Activated CD8-positive, alpha-beta T cell treated with anti-CD3 and anti-CD28 coated beads for 36 hours (primary cell): ENCODE measurements around the gene PALLD. TPM values are rescaled to one million over a fixed set of nuclear protein-coding genes. Genes with fewer than 3 reads are reported as not detected.

Experiments used
- ATAC-seq: fragments of 200-7000 bp; cut with Tn5 transposase; one replicate; pipeline ENCODE4 v1.10.0; 2021; ENCODE audit warnings: mild to moderate bottlenecking, moderate library complexity
- CTCF ChIA-PET: fragments of 350-600 bp; sonication (Branson Sonifier 250); formaldehyde crosslinking; loops from one replicate; lab custom pipeline; 2021; ENCODE audit warnings: antibody characterized with exemption; lab: Charles Lee
- POLR2A ChIA-PET: fragments of 350-600 bp; sonication (Branson Sonifier 250); formaldehyde crosslinking; loops from one replicate; lab custom pipeline; 2021; ENCODE audit warnings: antibody characterized with exemption; lab: Charles Lee
- DNase-seq: peaks from one replicate; pipeline ENCODE4 v3.0.0-alpha.2; 2020
- H3K27ac Mint-ChIP-seq: one replicate; pipeline ENCODE4 v1.8.0; 2021; ENCODE audit warnings: mild to moderate bottlenecking, mixed read lengths
- H3K27me3 Mint-ChIP-seq: one replicate; pipeline ENCODE4 v1.8.0; 2021; ENCODE audit warnings: mixed read lengths
- H3K36me3 Mint-ChIP-seq: one replicate; pipeline ENCODE4 v1.8.0; 2021; ENCODE audit warnings: low read depth, mixed read lengths
- H3K4me1 Mint-ChIP-seq: one replicate; pipeline ENCODE4 v1.8.0; 2021; ENCODE audit warnings: low read depth, mixed read lengths
- H3K4me3 Mint-ChIP-seq: one replicate; pipeline ENCODE4 v1.8.0; 2021; ENCODE audit warnings: mild to moderate bottlenecking, moderate library complexity, mixed read lengths
- H3K9me3 Mint-ChIP-seq: one replicate; pipeline ENCODE4 v1.8.0; 2021; ENCODE audit warnings: mixed read lengths
- intact Hi-C: fragments of 100-400 bp; cut with micrococcal nuclease; formaldehyde crosslinking; loops from one replicate; pipeline ENCODE4 v1.10.0; 2022
- total RNA-seq, 2 experiments: library from RNA; stranded (reverse); gene quantifications; one replicate each; pipeline ENCODE4 v1.2.3, GENCODE V29; 2021
- TF ChIP-seq, protein P1 (sequence below): fragments of 200-600 bp; IDR thresholded peaks from one replicate; pipeline ENCODE4 v1.8.0; 2022; ENCODE audit warnings: antibody characterized with exemption, mild to moderate bottlenecking

The PALLD gene
- total RNA-seq, 2 experiments from 2014 or later = 0.41 to 0.60 TPM

DNA sequence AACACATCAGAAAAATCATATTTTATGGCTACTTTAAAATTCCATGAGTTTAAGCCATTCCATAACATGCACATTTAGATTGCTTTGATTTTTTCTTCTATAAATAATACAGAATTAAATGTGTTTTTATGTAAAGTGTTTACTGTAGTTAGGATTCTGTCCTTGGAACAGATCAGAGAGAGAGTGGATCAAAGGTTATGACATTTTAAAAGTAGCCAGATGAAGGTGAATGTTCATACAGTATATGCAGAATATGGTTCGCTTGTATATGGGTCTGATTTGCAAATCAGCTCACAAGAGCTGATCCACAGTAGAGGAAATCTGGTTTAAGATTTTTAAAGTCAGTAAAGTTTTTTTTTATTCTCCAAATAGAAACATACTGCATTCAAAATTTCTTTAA lies 7.2 kb upstream of the PALLD start:
- POLR2A ChIA-PET = no interaction called here
- intact Hi-C loops = no loop called here
- CTCF ChIA-PET = no interaction called here
- no peaks in the 10 kb centered on the region for H3K9me3 Mint-ChIP-seq
- H3K36me3 Mint-ChIP-seq = no peaks in the 10 kb centered on the region
- ATAC-seq (no peak), DNase-seq (no peak)
- TF ChIP-seq, protein P1, sequence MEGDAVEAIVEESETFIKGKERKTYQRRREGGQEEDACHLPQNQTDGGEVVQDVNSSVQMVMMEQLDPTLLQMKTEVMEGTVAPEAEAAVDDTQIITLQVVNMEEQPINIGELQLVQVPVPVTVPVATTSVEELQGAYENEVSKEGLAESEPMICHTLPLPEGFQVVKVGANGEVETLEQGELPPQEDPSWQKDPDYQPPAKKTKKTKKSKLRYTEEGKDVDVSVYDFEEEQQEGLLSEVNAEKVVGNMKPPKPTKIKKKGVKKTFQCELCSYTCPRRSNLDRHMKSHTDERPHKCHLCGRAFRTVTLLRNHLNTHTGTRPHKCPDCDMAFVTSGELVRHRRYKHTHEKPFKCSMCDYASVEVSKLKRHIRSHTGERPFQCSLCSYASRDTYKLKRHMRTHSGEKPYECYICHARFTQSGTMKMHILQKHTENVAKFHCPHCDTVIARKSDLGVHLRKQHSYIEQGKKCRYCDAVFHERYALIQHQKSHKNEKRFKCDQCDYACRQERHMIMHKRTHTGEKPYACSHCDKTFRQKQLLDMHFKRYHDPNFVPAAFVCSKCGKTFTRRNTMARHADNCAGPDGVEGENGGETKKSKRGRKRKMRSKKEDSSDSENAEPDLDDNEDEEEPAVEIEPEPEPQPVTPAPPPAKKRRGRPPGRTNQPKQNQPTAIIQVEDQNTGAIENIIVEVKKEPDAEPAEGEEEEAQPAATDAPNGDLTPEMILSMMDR = no peak
- H3K27me3 Mint-ChIP-seq = peaks cover 4% of the 10 kb centered on the region
- H3K4me3 Mint-ChIP-seq = no peak overlapping the region
- H3K27ac Mint-ChIP-seq = no peak overlapping the region
- H3K4me1 Mint-ChIP-seq = peaks cover 9% of the 10 kb centered on the region

DNA sequence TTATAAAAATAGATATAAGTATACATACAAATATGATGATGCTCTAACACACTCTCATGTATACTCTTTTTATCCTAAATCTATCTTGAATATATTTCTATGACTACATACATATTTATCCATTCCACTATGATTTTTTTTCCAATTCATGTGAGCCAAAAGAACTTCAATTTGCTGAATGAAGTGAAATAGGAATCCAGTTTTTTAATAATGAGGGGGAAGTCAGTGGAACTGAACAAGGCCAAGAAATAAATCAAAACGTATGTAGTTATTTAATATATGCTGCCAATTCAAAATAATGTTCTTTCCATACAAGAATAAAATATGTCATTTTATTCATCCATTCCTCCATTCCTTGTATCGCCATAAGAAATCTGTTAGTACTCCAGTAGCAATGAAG lies 6.1 kb upstream of the PALLD start:
- H3K36me3 Mint-ChIP-seq = no peaks in the 10 kb centered on the region
- no peak overlapping the region for H3K27ac Mint-ChIP-seq
- H3K9me3 Mint-ChIP-seq = no peaks in the 10 kb centered on the region
- POLR2A ChIA-PET = no interaction called here
- no peak for DNase-seq
- H3K4me1 Mint-ChIP-seq = peaks cover 8% of the 10 kb centered on the region
- intact Hi-C loops = no loop called here
- no peak for ATAC-seq
- no peak overlapping the region for H3K4me3 Mint-ChIP-seq
- H3K27me3 Mint-ChIP-seq = peaks cover 4% of the 10 kb centered on the region
- TF ChIP-seq, protein P1 = no peak
- CTCF ChIA-PET = no interaction called here

DNA sequence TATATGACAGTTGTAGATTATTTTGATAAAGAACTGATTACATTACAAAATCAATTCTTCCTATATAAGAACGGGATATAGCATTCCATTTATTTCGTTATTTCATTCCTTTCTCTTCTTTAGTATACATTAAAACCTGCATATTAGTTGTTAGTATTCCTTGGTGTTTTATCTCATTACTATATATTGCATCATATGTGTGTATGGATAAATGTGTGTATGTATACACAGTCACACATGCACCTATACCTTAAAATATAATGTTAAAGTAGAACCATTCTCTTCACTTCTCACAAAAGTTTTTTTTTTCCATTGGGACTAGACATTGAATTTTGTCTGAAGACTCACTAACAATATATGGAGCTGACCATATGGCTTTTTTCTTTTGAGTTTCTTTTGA lies 5.3 kb upstream of the PALLD start:
- Mint-ChIP-seq H3K27ac (no peak overlapping the region), H3K36me3 (no peaks in the 10 kb centered on the region), H3K4me1 (peaks cover 8% of the 10 kb centered on the region), H3K4me3 (no peak overlapping the region), H3K27me3 (peaks cover 4% of the 10 kb centered on the region), H3K9me3 (no peaks in the 10 kb centered on the region)
- TF ChIP-seq, protein P1 = no peak
- intact Hi-C loops = no loop called here
- ChIA-PET POLR2A (no interaction called here), CTCF (no interaction called here)
- DNase-seq (no peak), ATAC-seq (no peak)

GRCh38 chr4:168498251-168498650 lies 1.4 kb downstream of the PALLD start:
- Mint-ChIP-seq H3K27ac (no peak overlapping the region), H3K4me3 (no peak overlapping the region), H3K9me3 (no peaks in the 10 kb centered on the region), H3K27me3 (peaks cover 2% of the 10 kb centered on the region), H3K36me3 (no peaks in the 10 kb centered on the region), H3K4me1 (peaks cover 5% of the 10 kb centered on the region)
- ChIA-PET CTCF (no interaction called here), POLR2A (no interaction called here)
- intact Hi-C loops = no loop called here
- DNase-seq (no peak), ATAC-seq (no peak)
- TF ChIP-seq, protein P1 = no peak

DNA sequence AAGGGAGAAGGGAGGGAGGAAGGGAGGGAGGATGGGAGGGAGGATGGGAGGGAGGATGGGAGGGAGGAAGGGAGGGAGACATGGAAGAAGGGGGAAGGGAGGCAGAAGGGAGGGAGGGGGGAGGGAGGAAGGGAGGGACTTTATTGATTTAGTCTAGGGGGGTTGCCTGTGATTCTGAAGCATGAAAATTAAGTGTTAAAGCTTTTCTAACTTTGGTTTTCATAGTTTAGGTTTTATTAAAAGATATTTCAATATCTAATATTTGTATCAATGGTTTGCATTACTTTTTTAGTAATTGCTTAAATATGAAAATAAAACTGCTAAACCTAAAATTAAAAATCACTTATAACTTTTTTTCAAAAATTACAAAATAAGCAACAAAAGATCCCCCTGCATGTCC lies 2.4 kb downstream of the PALLD start:
- H3K27me3 Mint-ChIP-seq = peaks cover 1% of the 10 kb centered on the region
- H3K4me1 Mint-ChIP-seq = peaks cover 5% of the 10 kb centered on the region
- CTCF ChIA-PET = no interaction called here
- POLR2A ChIA-PET = no interaction called here
- no peaks in the 10 kb centered on the region for H3K36me3 Mint-ChIP-seq
- H3K27ac Mint-ChIP-seq = no peak overlapping the region
- no peak for DNase-seq
- H3K9me3 Mint-ChIP-seq = no peaks in the 10 kb centered on the region
- intact Hi-C loops = no loop called here
- ATAC-seq = no peak
- TF ChIP-seq, protein P1 = no peak
- H3K4me3 Mint-ChIP-seq = no peak overlapping the region
